IPS-18a (cell line): ENCODE measurements around the gene EMX1.

Experiments
- H3K27ac ChIP-seq: one replicate; pipeline ENCODE4 v1.5.1; 2013; ENCODE audit warnings: low read length
- H3K27me3 ChIP-seq: one replicate; pipeline ENCODE4 v1.6.1; 2013; ENCODE audit warnings: mild to moderate bottlenecking, low read length; ENCODE audit not compliant: control insufficient read depth, insufficient read depth
- H3K36me3 ChIP-seq: one replicate; pipeline ENCODE4 v1.6.1; 2013; ENCODE audit warnings: low read depth, low read length; ENCODE audit not compliant: control insufficient read depth
- H3K4me1 ChIP-seq: one replicate; pipeline ENCODE4 v1.6.1; 2013; ENCODE audit warnings: low read depth, low read length; ENCODE audit not compliant: control insufficient read depth
- H3K4me3 ChIP-seq: one replicate; pipeline ENCODE4 v1.5.1; 2013; ENCODE audit warnings: low read length
- H3K9ac ChIP-seq: one replicate; pipeline ENCODE4 v1.6.1; 2013; ENCODE audit warnings: mild to moderate bottlenecking, low read length, moderate library complexity
- H3K9me3 ChIP-seq: one replicate; pipeline ENCODE4 v1.6.1; 2013; ENCODE audit warnings: low read depth, low read length; ENCODE audit not compliant: control insufficient read depth

EMX1 gene

DNA sequence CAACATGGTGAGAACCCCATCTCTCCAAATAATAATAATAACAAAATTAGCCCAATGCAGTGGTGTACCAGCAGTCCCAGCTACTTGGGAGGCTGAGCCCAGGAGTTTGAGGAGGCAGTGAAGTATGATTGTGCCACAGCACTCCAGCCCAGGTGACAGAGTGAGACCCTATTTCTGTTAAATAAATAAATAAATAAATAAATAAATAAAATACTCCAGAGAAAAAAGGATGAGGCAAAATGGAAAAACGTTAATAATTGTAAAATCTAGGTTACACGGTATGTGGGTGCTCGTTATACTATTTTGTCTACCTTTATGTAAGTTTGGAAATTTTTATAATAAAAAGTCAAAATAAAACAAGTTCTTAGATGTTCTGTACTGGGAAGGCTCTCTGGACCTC, 8.6 kb upstream of the EMX1 start:
- Histone ChIP-seq H3K36me3 (no peaks in the 10 kb centered on the region), H3K4me1 (peaks cover 4% of the 10 kb centered on the region), H3K9me3 (no peaks in the 10 kb centered on the region), H3K27ac (no peak overlapping the region), H3K9ac (no peak overlapping the region), H3K4me3 (no peak overlapping the region), H3K27me3 (peaks cover 83% of the 10 kb centered on the region)

DNA sequence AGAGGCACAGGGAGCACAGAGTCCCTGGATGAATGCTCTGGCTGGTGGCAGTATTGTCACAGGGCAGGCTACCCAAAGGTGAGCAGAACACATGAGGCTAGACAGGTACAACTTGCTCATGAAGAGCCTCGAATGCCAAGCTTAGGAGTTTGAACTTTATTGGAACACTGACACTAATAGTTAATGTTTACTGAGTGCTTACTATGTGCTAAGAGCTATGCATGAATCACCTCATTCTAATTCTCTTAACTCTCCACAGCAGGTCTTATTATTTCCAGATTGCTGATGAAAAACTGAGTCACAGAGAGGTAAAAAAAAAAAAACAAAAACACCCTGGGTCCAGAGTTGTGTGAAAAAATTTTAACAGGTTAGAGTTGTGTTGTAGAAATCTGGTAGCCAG, 6.1 kb upstream of the EMX1 start:
- no peak overlapping the region for H3K4me3 ChIP-seq
- peaks cover 94% of the 10 kb centered on the region for H3K27me3 ChIP-seq
- H3K9ac ChIP-seq = no peak overlapping the region
- no peaks in the 10 kb centered on the region for H3K9me3 ChIP-seq
- H3K4me1 ChIP-seq = peaks cover 19% of the 10 kb centered on the region
- no peak overlapping the region for H3K27ac ChIP-seq
- no peaks in the 10 kb centered on the region for H3K36me3 ChIP-seq

DNA sequence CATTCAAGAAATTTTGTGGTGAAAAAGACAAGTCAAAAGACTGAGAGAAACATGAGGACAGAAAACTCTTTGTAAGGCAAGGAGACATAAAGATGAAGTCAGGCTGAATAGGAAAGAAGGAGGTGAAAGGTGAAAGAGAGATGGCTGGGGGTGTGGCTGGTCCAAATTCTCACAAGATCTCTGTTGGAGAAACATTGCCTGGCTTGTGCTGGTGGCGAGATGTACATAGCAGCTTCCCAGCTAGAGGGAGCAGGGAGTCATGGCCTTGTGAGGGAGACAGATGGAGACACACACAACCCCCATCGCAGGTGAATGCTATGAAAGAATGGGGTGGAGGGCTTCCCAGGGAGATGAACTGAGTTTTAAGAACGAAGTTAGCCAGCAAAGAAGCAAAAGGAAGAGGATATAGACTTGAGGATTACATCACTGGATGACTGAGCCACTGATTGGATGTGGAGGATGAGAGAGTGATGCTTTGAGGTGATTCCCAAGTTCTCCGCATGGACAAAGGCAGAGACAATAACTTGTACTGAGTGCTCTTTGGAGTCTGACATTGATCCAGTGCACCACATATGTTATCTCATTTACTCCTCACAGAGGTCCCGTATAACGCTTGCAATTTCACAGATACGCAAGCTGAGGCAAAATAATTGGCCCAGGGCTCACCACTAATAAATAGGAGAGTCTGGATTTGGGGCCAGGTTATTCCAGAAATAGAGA, 3.7 kb upstream of the EMX1 start:
- Histone ChIP-seq H3K4me3 (no peak overlapping the region), H3K4me1 (peaks cover 21% of the 10 kb centered on the region), H3K27ac (no peak overlapping the region), H3K9ac (no peak overlapping the region), H3K27me3 (peaks cover 95% of the 10 kb centered on the region), H3K9me3 (no peaks in the 10 kb centered on the region), H3K36me3 (no peaks in the 10 kb centered on the region)

GRCh38 chr2:72914206-72914559, 3.1 kb upstream of the EMX1 start:
- no peaks in the 10 kb centered on the region for H3K36me3 ChIP-seq
- H3K9me3 ChIP-seq = no peaks in the 10 kb centered on the region
- peaks cover 97% of the 10 kb centered on the region for H3K27me3 ChIP-seq
- no peak overlapping the region for H3K27ac ChIP-seq
- H3K4me3 ChIP-seq = peak overlapping the region; percentile 12
- no peak overlapping the region for H3K9ac ChIP-seq
- H3K4me1 ChIP-seq = peaks cover 22% of the 10 kb centered on the region

GRCh38 chr2:72914589-72915319, 2.6 kb upstream of the EMX1 start:
- H3K36me3 ChIP-seq = no peaks in the 10 kb centered on the region
- peaks cover 97% of the 10 kb centered on the region for H3K27me3 ChIP-seq
- peak overlapping the region; percentile 59 for H3K4me3 ChIP-seq
- H3K9me3 ChIP-seq = no peaks in the 10 kb centered on the region
- H3K4me1 ChIP-seq = peaks cover 26% of the 10 kb centered on the region
- no peak overlapping the region for H3K9ac ChIP-seq
- H3K27ac ChIP-seq = no peak overlapping the region

- no peaks in the 10 kb centered on the region for H3K9me3 ChIP-seq
- H3K27me3 ChIP-seq = peaks cover 97% of the 10 kb centered on the region
- peaks cover 28% of the 10 kb centered on the region for H3K4me1 ChIP-seq
- peak overlapping the region; percentile 59 for H3K4me3 ChIP-seq
- H3K27ac ChIP-seq = no peak overlapping the region
- H3K9ac ChIP-seq = no peak overlapping the region
- H3K36me3 ChIP-seq = no peaks in the 10 kb centered on the region
These were observed 1.9 kb upstream of the EMX1 start for GRCh38 chr2:72915320-72915906.

DNA sequence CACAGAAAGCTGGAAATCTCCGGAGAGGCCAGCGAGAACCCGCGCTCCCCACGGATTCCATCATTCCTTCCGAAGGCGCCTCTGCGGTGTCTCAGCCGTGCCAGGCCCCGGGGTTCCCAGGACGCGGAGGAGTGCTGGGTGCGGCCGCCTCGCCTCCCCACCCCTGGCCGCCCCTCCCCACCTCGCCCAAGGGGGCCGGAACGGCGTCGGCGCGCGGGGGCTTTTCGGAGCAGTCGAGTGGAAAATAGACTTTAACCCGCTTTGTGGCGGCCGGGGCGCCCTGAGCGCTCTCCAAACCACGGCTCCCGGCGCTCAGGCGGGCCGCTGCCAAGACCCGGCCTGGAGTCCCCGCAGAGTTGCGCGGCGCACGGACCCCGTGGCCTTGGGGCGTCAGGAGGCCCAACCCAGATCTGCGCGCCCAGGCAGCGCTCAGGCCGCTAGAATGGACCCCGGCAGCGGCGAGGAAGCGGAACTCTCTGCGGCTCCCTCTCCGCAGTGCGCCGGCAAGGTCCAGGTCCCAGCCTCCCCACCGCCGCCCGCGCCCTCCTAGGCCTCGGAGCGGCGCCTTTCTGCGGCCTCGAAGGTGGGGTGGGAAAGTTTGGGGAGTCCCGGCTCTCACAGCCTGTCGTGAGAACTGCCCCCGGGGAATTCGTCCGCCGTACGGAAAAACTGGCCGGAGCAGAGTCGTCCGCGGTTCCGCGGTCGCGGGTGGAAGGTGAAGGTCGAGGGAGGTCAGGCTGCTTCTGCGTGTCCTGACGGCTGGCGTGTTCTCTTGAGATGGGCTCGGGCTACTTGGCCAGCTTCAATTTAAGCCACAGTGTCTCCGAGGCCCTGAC, 1.2 kb upstream of the EMX1 start:
- Histone ChIP-seq H3K4me1 (peaks cover 32% of the 10 kb centered on the region), H3K4me3 (peak overlapping the region; percentile 59), H3K9ac (no peak overlapping the region), H3K27ac (no peak overlapping the region), H3K27me3 (peaks cover 97% of the 10 kb centered on the region), H3K9me3 (no peaks in the 10 kb centered on the region), H3K36me3 (no peaks in the 10 kb centered on the region)

DNA sequence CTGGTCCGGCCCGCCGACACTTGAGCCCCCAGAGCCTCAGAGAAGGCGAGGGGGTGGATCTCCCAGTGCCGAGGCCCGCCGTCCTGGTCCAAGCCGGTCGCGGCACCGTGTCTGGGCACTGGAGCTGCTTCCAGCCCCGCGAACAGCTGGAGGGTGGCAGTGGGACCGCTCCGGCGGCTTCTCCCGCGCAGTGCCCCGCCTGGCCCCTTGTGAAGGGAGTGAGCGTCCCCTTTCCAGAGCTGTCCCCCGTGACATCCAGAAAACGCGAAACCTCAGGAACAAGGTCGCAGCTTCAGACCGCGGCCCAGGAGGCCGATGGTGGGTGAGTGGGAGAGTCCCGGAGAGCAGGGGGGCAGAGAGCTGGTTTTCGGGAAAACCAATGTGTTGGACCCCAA, 579 bp upstream of the EMX1 start:
- Histone ChIP-seq H3K36me3 (no peaks in the 10 kb centered on the region), H3K4me3 (peak overlapping the region; percentile 59), H3K9ac (no peak overlapping the region), H3K27ac (no peak overlapping the region), H3K9me3 (no peaks in the 10 kb centered on the region), H3K27me3 (peaks cover 97% of the 10 kb centered on the region), H3K4me1 (peaks cover 35% of the 10 kb centered on the region)

GRCh38 chr2:72917877-72918553, 696 bp downstream of the EMX1 start:
- H3K27me3 ChIP-seq = peaks cover 97% of the 10 kb centered on the region
- no peak overlapping the region for H3K27ac ChIP-seq
- H3K9ac ChIP-seq = no peak overlapping the region
- H3K36me3 ChIP-seq = no peaks in the 10 kb centered on the region
- no peaks in the 10 kb centered on the region for H3K9me3 ChIP-seq
- H3K4me3 ChIP-seq = peak overlapping the region; percentile 58
- H3K4me1 ChIP-seq = peaks cover 35% of the 10 kb centered on the region

DNA sequence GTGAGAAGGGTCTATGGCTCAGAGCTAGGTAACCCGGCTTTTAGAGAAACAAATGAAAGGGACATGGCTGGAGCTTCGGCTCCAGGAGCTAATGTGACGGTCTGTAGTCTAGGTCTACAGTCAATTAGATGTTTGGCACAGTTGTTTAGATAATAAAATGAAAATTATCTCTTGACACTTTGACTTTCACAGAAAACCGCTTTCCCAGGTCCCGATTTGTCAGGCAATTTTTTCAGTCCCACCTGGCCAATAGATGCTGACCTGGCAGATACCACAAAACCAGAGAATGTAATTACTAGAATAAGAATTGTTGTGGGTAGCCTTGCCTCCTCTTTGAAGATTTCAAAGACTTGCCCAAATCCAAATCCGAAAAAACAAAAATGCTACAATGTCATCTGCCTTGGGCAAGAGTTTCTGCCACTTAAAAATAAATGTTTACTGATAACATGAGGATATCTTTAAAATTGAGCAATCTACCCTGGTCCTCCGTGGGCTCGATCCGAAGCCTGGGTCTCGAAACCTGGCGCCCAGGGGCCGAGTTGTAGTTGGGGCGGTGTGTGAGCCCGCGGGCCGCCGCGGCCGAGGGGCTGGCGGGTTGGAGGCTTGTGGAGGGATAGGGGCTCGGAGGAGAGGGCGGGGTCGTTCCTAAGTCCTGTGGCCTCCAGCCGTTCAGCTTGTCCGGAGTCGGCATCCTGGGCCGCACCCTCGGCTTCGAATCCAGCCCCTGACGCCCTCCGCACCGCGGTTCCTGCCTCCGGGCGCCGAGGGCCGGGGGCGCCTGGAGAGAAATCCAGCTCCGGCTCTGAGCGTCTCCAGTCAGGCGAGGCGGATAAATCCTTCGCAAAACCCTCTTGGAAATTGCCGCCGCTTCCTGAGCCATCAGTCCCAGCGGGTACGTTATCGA, 2.3 kb downstream of the EMX1 start:
- Histone ChIP-seq H3K4me3 (peak overlapping the region; percentile 44), H3K27me3 (peaks cover 97% of the 10 kb centered on the region), H3K9me3 (no peaks in the 10 kb centered on the region), H3K27ac (no peak overlapping the region), H3K36me3 (no peaks in the 10 kb centered on the region), H3K4me1 (peaks cover 23% of the 10 kb centered on the region), H3K9ac (no peak overlapping the region)
